Measurements from ENCODE around the gene NCR3LG1. TPM values are rescaled to one million over a fixed set of nuclear protein-coding genes. Genes with fewer than 3 reads are reported as not detected.

Gene NCR3LG1
- total RNA-seq, 1 donor from 2014 or later: 2.6 TPM

DNA sequence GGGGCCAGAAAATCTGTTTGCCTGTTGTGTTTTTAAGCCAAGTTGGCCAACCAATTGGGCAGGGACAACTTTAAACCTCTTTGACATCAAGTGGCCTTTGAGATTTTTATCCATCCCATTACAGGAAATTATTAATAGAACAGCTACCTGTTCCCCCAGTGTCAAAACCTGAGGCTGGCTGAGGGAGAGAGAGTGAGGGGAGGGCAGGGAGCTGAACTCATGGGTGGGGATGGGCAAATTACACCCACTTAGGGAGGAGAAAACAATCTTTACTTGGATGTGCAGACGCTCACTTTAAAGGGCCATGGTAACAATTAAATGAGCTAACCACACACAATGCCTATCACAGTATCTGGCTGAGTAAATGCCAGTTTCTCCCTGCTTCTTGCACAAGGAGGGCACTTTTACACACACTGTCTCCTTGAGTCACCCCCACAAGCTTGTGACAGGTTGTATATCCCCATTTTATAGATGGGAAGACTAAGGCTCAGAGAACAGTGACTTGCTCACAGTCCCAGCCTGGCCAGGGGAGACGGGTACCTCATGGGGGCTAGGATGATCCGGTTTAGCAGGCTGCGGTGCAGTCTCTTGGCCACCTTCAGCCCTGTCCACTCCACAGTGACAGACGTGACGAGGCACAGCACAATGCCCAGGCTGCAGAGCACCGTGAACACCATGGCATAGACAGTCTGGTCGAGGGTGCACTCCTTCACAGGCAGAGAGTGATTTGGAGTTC, 54.6 kb downstream of the NCR3LG1 start:
- no peak for DNase-seq (ENCODE audit: low read depth)

DNA sequence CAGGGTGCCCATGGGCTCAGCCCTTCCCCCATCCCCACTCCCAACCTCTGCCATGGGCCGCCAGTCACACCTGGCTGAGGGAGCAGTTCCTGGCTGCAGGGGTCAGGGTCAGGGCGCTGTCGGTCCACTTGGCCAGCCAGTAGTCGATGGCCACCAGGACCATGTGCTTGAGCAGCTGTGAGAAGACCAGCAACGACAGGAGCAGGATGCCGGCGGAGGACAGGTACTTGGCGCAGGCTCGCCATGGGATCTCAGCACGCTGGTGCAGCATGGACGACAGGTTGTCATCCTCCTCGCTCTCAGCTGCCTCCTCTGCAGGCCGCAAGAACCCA, 55.2 kb downstream of the NCR3LG1 start:
- Histone ChIP-seq H3K4me3 (ENCODE audit: low read depth, low read length) (no peak overlapping the region), H3K27me3 (ENCODE audit: control insufficient read depth, insufficient read depth, low read length) (peaks cover 2% of the 10 kb centered on the region), H3K36me3 (ENCODE audit: control insufficient read depth, insufficient read depth, low read length) (no peaks in the 10 kb centered on the region)
- no peak for DNase-seq (ENCODE audit: low read depth)
- no peak for FAIRE-seq
- TF ChIP-seq, protein P1, sequence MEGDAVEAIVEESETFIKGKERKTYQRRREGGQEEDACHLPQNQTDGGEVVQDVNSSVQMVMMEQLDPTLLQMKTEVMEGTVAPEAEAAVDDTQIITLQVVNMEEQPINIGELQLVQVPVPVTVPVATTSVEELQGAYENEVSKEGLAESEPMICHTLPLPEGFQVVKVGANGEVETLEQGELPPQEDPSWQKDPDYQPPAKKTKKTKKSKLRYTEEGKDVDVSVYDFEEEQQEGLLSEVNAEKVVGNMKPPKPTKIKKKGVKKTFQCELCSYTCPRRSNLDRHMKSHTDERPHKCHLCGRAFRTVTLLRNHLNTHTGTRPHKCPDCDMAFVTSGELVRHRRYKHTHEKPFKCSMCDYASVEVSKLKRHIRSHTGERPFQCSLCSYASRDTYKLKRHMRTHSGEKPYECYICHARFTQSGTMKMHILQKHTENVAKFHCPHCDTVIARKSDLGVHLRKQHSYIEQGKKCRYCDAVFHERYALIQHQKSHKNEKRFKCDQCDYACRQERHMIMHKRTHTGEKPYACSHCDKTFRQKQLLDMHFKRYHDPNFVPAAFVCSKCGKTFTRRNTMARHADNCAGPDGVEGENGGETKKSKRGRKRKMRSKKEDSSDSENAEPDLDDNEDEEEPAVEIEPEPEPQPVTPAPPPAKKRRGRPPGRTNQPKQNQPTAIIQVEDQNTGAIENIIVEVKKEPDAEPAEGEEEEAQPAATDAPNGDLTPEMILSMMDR (IDR thresholded peaks at IDR 0.05; ENCODE audit: insufficient read depth, low read length, severe bottlenecking): no peak

More for the DNA sequence above, 54.6 kb downstream of the NCR3LG1 start:
- TF ChIP-seq, protein P1 (IDR thresholded peaks at IDR 0.05; ENCODE audit: insufficient read depth, low read length, severe bottlenecking): no peak
- H3K36me3 ChIP-seq (ENCODE audit: control insufficient read depth, insufficient read depth, low read length): no peaks in the 10 kb centered on the region
- H3K4me3 ChIP-seq (ENCODE audit: low read depth, low read length): no peak overlapping the region
- peaks cover 2% of the 10 kb centered on the region for H3K27me3 ChIP-seq (ENCODE audit: control insufficient read depth, insufficient read depth, low read length)
- no peak for FAIRE-seq

DNA sequence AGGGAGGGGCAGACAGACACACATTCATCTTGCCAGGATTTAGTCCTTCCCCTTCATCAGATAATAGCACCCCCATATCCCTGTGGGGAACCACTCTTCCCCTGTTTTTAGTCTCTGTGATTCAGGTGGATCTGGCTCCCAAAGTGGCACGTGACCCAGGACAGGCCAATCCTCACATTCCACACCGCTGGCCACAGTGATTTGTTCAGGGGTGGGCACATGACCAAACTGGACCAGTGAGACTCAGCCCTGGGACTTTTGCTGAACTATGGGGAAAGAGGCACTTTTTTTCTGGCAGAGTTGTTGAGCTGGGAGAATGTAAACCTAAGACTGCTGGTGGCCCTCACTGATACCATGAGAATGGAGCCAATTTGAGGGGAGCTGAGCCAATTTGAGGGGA, 56.0 kb downstream of the NCR3LG1 start:
- FAIRE-seq (peak; percentile 23), DNase-seq (ENCODE audit: low read depth) (no peak)
- Histone ChIP-seq H3K27me3 (ENCODE audit: control insufficient read depth, insufficient read depth, low read length) (peaks cover 2% of the 10 kb centered on the region), H3K4me3 (ENCODE audit: low read depth, low read length) (no peak overlapping the region), H3K36me3 (ENCODE audit: control insufficient read depth, insufficient read depth, low read length) (no peaks in the 10 kb centered on the region)
- TF ChIP-seq, protein P1 (IDR thresholded peaks at IDR 0.05; ENCODE audit: insufficient read depth, low read length, severe bottlenecking): no peak

DNA sequence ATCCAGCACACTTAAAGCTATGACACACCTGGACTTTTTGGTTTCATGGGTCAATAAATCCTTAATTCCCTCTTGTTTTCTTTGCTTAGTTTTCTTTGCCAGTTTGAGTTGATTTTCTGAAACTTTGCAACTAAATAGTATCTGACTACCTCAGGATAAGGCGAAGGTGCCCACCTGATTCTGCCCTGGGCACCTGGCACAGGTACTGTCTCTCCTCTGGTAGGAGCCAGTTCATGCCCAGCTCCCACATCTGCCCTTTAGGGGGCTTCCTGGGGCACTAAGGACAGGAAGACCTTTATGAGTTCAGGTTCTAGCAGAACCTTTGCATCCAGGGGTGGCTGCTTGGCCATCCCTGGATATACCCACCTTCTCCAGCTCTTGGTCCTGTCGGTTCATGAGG, 56.4 kb downstream of the NCR3LG1 start:
- TF ChIP-seq, protein P1 (IDR thresholded peaks at IDR 0.05; ENCODE audit: insufficient read depth, low read length, severe bottlenecking): no peak
- Histone ChIP-seq H3K27me3 (ENCODE audit: control insufficient read depth, insufficient read depth, low read length) (peaks cover under 1% of the 10 kb centered on the region), H3K4me3 (ENCODE audit: low read depth, low read length) (no peak overlapping the region), H3K36me3 (ENCODE audit: control insufficient read depth, insufficient read depth, low read length) (no peaks in the 10 kb centered on the region)
- DNase-seq (ENCODE audit: low read depth) (no peak), FAIRE-seq (no peak)

DNA sequence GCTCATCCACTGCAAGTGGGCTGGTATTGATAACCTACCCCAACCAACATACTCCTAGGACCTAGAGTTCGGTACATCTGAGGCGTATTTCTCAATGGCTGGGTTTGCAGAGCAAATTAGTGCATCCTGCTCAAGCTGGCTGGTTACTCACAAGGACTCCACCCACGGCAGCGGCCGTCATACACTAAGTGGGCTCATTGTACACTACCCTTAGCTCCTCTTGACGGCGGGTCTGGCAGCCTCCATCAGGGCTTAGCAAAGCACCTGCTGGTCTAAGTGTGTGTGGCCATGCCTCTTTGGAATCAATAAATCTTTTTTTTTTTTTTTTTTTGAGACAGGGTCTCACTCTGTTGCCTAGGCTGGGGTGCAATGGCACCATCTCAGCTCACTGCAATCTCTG, 57.0 kb downstream of the NCR3LG1 start:
- TF ChIP-seq, protein P1 (IDR thresholded peaks at IDR 0.05; ENCODE audit: insufficient read depth, low read length, severe bottlenecking): no peak
- Histone ChIP-seq H3K36me3 (ENCODE audit: control insufficient read depth, insufficient read depth, low read length) (no peaks in the 10 kb centered on the region), H3K4me3 (ENCODE audit: low read depth, low read length) (no peak overlapping the region), H3K27me3 (ENCODE audit: control insufficient read depth, insufficient read depth, low read length) (peaks cover 2% of the 10 kb centered on the region)
- no peak for DNase-seq (ENCODE audit: low read depth)
- FAIRE-seq: no peak
